Measurements from ENCODE around the gene CELF2. TPM values are rescaled to one million over a fixed set of nuclear protein-coding genes. Genes with fewer than 3 reads are reported as not detected.

The CELF2 gene
- total and polyA plus RNA-seq, 2 donors from 2014 or later, result 1.7 to 39.2 TPM

- Histone ChIP-seq H3K9me3 (ENCODE audit: control insufficient read depth in 2 of 3, insufficient read depth in 1 of 3, low read length in 3 of 3) (no peaks in the 10 kb centered on the region), H3K9ac (ENCODE audit: low read length in 3 of 3) (no peak overlapping the region), H3K27ac (ENCODE audit: low read depth in 2 of 2, low read length in 2 of 2) (no peak overlapping the region), H3K4me1 (ENCODE audit: control insufficient read depth in 2 of 3, insufficient read depth in 2 of 3, low read depth in 1 of 3, low read length in 3 of 3) (no peaks in the 10 kb centered on the region), H3K4me3 (ENCODE audit: low read length in 3 of 3) (no peak overlapping the region), H3K27me3 (ENCODE audit: control insufficient read depth, insufficient read depth, low read length) (no peaks in the 10 kb centered on the region), H3K36me3 (ENCODE audit: control insufficient read depth in 2 of 3, insufficient read depth in 3 of 3, low read length in 3 of 3) (no peaks in the 10 kb centered on the region)
- no peak for DNase-seq
- TF ChIP-seq, protein P1, sequence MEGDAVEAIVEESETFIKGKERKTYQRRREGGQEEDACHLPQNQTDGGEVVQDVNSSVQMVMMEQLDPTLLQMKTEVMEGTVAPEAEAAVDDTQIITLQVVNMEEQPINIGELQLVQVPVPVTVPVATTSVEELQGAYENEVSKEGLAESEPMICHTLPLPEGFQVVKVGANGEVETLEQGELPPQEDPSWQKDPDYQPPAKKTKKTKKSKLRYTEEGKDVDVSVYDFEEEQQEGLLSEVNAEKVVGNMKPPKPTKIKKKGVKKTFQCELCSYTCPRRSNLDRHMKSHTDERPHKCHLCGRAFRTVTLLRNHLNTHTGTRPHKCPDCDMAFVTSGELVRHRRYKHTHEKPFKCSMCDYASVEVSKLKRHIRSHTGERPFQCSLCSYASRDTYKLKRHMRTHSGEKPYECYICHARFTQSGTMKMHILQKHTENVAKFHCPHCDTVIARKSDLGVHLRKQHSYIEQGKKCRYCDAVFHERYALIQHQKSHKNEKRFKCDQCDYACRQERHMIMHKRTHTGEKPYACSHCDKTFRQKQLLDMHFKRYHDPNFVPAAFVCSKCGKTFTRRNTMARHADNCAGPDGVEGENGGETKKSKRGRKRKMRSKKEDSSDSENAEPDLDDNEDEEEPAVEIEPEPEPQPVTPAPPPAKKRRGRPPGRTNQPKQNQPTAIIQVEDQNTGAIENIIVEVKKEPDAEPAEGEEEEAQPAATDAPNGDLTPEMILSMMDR (IDR thresholded peaks at IDR 0.05; ENCODE audit: borderline replicate concordance, extremely low read depth, insufficient read depth), result no peak
- FAIRE-seq, result no peak
- intact Hi-C loops (cut with DNase I), result no loop called here
These were observed 42.0 kb upstream of the CELF2 start for GRCh38 chr10:10975647-10976046.

DNA sequence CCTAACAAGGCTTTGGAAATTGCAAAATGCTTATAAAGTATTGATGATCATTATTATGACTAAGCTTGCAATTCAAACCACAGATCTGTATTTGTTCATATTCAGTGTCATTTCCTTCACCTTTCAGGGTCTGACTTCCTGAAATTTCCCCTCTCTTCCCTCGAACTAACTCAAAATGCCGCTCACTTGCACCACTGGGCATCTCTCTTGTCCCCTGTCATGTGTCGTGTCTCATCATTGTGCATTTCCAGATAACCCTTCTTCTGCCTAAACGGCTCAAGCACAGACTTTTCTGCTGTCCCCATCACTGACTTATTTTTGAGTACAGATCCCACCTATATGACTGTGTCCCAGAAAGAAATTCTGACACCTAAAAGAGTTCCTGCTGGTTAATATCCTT is 41.0 kb upstream of the CELF2 start:
- no peak overlapping the region for H3K27ac ChIP-seq (ENCODE audit: low read depth in 2 of 2, low read length in 2 of 2)
- no peak for FAIRE-seq

GRCh38 chr10:10977226-10977956 is 40.3 kb upstream of the CELF2 start:
- Histone ChIP-seq H3K4me1 (ENCODE audit: control insufficient read depth in 2 of 3, insufficient read depth in 2 of 3, low read depth in 1 of 3, low read length in 3 of 3) (no peaks in the 10 kb centered on the region), H3K27me3 (ENCODE audit: control insufficient read depth, insufficient read depth, low read length) (no peaks in the 10 kb centered on the region), H3K4me3 (ENCODE audit: low read length in 3 of 3) (no peak overlapping the region), H3K9me3 (ENCODE audit: control insufficient read depth in 2 of 3, insufficient read depth in 1 of 3, low read length in 3 of 3) (no peaks in the 10 kb centered on the region), H3K9ac (ENCODE audit: low read length in 3 of 3) (no peak overlapping the region), H3K36me3 (ENCODE audit: control insufficient read depth in 2 of 3, insufficient read depth in 3 of 3, low read length in 3 of 3) (no peaks in the 10 kb centered on the region), H3K27ac (ENCODE audit: low read depth in 2 of 2, low read length in 2 of 2) (no peak overlapping the region)
- no peak for FAIRE-seq
- intact Hi-C loops (cut with DNase I), result no loop called here
- DNase-seq, result no peak
- TF ChIP-seq, protein P1 (IDR thresholded peaks at IDR 0.05; ENCODE audit: borderline replicate concordance, extremely low read depth, insufficient read depth), result no peak

More for the DNA sequence above, 41.0 kb upstream of the CELF2 start:
- Histone ChIP-seq H3K4me3 (ENCODE audit: low read length in 3 of 3) (no peak overlapping the region), H3K4me1 (ENCODE audit: control insufficient read depth in 2 of 3, insufficient read depth in 2 of 3, low read depth in 1 of 3, low read length in 3 of 3) (no peaks in the 10 kb centered on the region), H3K36me3 (ENCODE audit: control insufficient read depth in 2 of 3, insufficient read depth in 3 of 3, low read length in 3 of 3) (no peaks in the 10 kb centered on the region), H3K9me3 (ENCODE audit: control insufficient read depth in 2 of 3, insufficient read depth in 1 of 3, low read length in 3 of 3) (no peaks in the 10 kb centered on the region), H3K9ac (ENCODE audit: low read length in 3 of 3) (no peak overlapping the region), H3K27me3 (ENCODE audit: control insufficient read depth, insufficient read depth, low read length) (no peaks in the 10 kb centered on the region)
- intact Hi-C loops (cut with DNase I), result no loop called here
- no peak for DNase-seq
- TF ChIP-seq, protein P1 (IDR thresholded peaks at IDR 0.05; ENCODE audit: borderline replicate concordance, extremely low read depth, insufficient read depth), result no peak

Data from kidney (tissue), 14 donors.